K562 (cell line): ENCODE results near the gene COL6A1. TPM values are rescaled to one million over a fixed set of nuclear protein-coding genes. Genes with fewer than 3 reads are reported as not detected.
"Not testable (repeated sequence)": the region's sequence is repeated elsewhere in the genome, so short reads cannot be mapped to it uniquely, and the experiment has no call there.

Source experiments
- ATAC-seq: fragments of 200-7000 bp; cut with Tn5 transposase; 3 replicates; pipeline ENCODE4 v1.9.1; 2020; ENCODE audit warnings: moderate library complexity
- BruUV-seq: library from RNA; stranded (reverse); fragments of 400-500 nt; replicated peaks from 2 replicates; lab custom pipeline; 2021; lab: Mats Ljungman, UMichigan
- CTCF ChIA-PET: fragments of 300-600 bp; formaldehyde crosslinking; extraction: SDS; loops from one replicate; lab custom pipeline; 2021; ENCODE audit warnings: low intra/inter-chr PET ratio; lab: Yijun Ruan, JAX
- POLR2A ChIA-PET: fragments of 300-600, 350-650 bp; sonication (Branson Sonifier 250); formaldehyde crosslinking; extraction: SDS; loops from one replicate; lab custom pipeline; 2021; ENCODE audit warnings: antibody characterized with exemption, inconsistent platforms; lab: Yijun Ruan, JAX
- DNase-seq, 4 experiments: peaks; one replicate each; pipeline versions ENCODE4 v3.0.0 to v3.0.0-alpha.2; 2011 to 2018; ENCODE audit warnings: low spot score in 3 of 4, mixed read lengths in 3 of 4; ENCODE audit errors: extremely low read depth in 1 of 4
- FAIRE-seq: peaks from 2 replicates; lab custom pipeline; 2011; peaks lifted over from hg19 to GRCh38; lab: Jason Lieb, UNC
- H2AFZ ChIP-seq: 2 replicates; pipeline ENCODE4 v1.6.0; 2011; ENCODE audit warnings: low read depth, low read length, control low read depth, inconsistent platforms
- H3K27ac ChIP-seq: fragments of 200-600 bp; 3 replicates; pipeline ENCODE4 v1.8.0; 2011; ENCODE audit warnings: low read depth, mild to moderate bottlenecking, control low read depth, inconsistent platforms, low read length, moderate library complexity, mixed read lengths; ENCODE audit errors: extremely low read depth
- H3K27me3 ChIP-seq, 2 experiments: fragments of 300-600 bp in 1 of 2; 2 replicates in 1 of 2; 3 replicates in 1 of 2; pipeline versions ENCODE4 v1.6.0 to v1.8.0; 2011; ENCODE audit warnings: inconsistent platforms in 2 of 2, low read length in 2 of 2, mild to moderate bottlenecking in 1 of 2, mixed read lengths in 1 of 2, moderate library complexity in 1 of 2; ENCODE audit not compliant: control insufficient read depth in 2 of 2, insufficient read depth in 2 of 2
- H3K36me3 ChIP-seq: fragments of 300-600 bp; 3 replicates; pipeline ENCODE4 v1.8.0; 2011; ENCODE audit warnings: mild to moderate bottlenecking, low read length, inconsistent platforms; ENCODE audit not compliant: control insufficient read depth, insufficient read depth
- H3K4me1 ChIP-seq, 2 experiments: fragments of 200-600 bp in 1 of 2; replicated peaks in 1 of 2; 2 replicates in 1 of 2; 3 replicates in 1 of 2; pipeline versions ENCODE4 v1.5.1 to v1.8.0; 2011; ENCODE audit warnings: inconsistent platforms in 2 of 2, low read length in 2 of 2, mild to moderate bottlenecking in 1 of 2, mixed read lengths in 1 of 2, moderate library complexity in 1 of 2; ENCODE audit not compliant: control insufficient read depth in 2 of 2, insufficient read depth in 2 of 2
- H3K4me2 ChIP-seq: 2 replicates; pipeline ENCODE4 v1.6.1; 2011; ENCODE audit warnings: low read length, control low read depth, inconsistent platforms, mixed read lengths; ENCODE audit not compliant: insufficient read depth
- H3K4me3 ChIP-seq: fragments of 200-600 bp; sonication (generic), shearing (Covaris generic); 2 replicates; pipeline ENCODE4 v1.5.1; 2016; ENCODE audit warnings: control low read depth, inconsistent platforms
- H3K79me2 ChIP-seq: fragments of 200-600 bp; 3 replicates; pipeline ENCODE4 v1.8.0; 2011; ENCODE audit warnings: low read length, inconsistent platforms; ENCODE audit not compliant: control insufficient read depth, insufficient read depth
- H3K9ac ChIP-seq, 2 experiments: 2 replicates each; pipeline versions ENCODE4 v1.6.0 to v1.6.1; 2011; ENCODE audit warnings: low read depth in 2 of 2, low read length in 2 of 2, control low read depth in 1 of 2, inconsistent platforms in 1 of 2, mild to moderate bottlenecking in 1 of 2, mixed read lengths in 1 of 2; ENCODE audit not compliant: insufficient read depth in 1 of 2
- H3K9me1 ChIP-seq: one replicate; pipeline ENCODE4 v1.6.0; 2011; ENCODE audit warnings: inconsistent platforms, mild to moderate bottlenecking, low read length, moderate library complexity; ENCODE audit not compliant: control insufficient read depth, insufficient read depth
- H3K9me3 ChIP-seq: replicated peaks from 2 replicates; pipeline ENCODE4 v1.5.1; 2011; ENCODE audit warnings: low read depth, low read length, inconsistent platforms; ENCODE audit not compliant: control insufficient read depth, insufficient read depth
- H4K20me1 ChIP-seq: replicated peaks from 2 replicates; pipeline ENCODE4 v1.6.1; 2011; ENCODE audit warnings: low read length, inconsistent platforms, mixed read lengths; ENCODE audit not compliant: control insufficient read depth, insufficient read depth
- BACH1 ChIP-seq: fragments of 200-800 bp; sonication (Bioruptor generic); IDR thresholded peaks from 2 replicates; pipeline ENCODE4 v1.6.1; 2016; ENCODE audit warnings: missing genetic modification characterization, missing compliant biosample characterization
- HDGF ChIP-seq: fragments of 450-650 bp; IDR thresholded peaks from 2 replicates; pipeline ENCODE4 v1.6.1; 2016
- KDM4B ChIP-seq, 2 experiments: fragments of 450-650 bp in 1 of 2; sonication (generic) in 1 of 2; IDR thresholded peaks; 2 replicates each; pipeline ENCODE4 v1.6.1; 2016 to 2017; ENCODE audit warnings: borderline replicate concordance in 2 of 2, antibody characterized with exemption in 1 of 2, low read depth in 1 of 2, mild to moderate bottlenecking in 1 of 2
- WGBS: fragments of 100-300 bp; shearing (Covaris generic); methylation state at CpG from one replicate; pipeline ENCODE4 v1.1.6; 2016; ENCODE audit warnings: low coverage, mixed read lengths; ENCODE audit not compliant: insufficient coverage; ENCODE audit errors: missing lambda C conversion rate; 5-methylcytosine and 5-hydroxymethylcytosine counted together
- in situ Hi-C: fragments of 300-500 bp; cut with MboI; formaldehyde crosslinking; loops from 4 replicates; pipeline ENCODE4 v1.15.0; 2018; ENCODE audit warnings: inconsistent platforms, mixed read lengths
- intact Hi-C: fragments of 100-400 bp; cut with micrococcal nuclease; formaldehyde crosslinking; loops from 2 replicates; pipeline ENCODE4 v1.14.2; 2022
- polyA plus RNA-seq, 8 experiments: library from polyadenylated mRNA; depleted of rRNA in 4 of 8; stranded (reverse) in 5 of 8; unstranded in 3 of 8; fragments of >200 nt; fragmentation: Nextera tagmentation in 2 of 8; fragmentation: Illumina TruSeq in 1 of 8; extraction: Ambion mirVana in 2 of 8; extraction: Trizol in 1 of 8; gene quantifications; 2 replicates each; pipeline versions ENCODE4 v1.2.1 to v1.2.3, GENCODE V29; 2011 to 2014; ENCODE audit warnings: inconsistent platforms in 1 of 8, missing spikeins in 1 of 8
- total RNA-seq, 7 experiments: library from RNA; depleted of rRNA in 6 of 7; stranded (reverse); fragments of >200 nt in 6 of 7; fragmentation: Illumina TruSeq in 2 of 7; extraction: Trizol in 2 of 7; gene quantifications; 2 replicates each; pipeline versions ENCODE4 v1.2.1 to v1.2.3, GENCODE V29; 2011 to 2021; ENCODE audit warnings: low replicate concordance in 1 of 7
- TF ChIP-seq, protein P1 (sequence below): fragments of 150-350 bp; IDR thresholded peaks from 2 replicates; pipeline ENCODE4 v1.6.1; 2014; ENCODE audit warnings: low read depth, mild to moderate bottlenecking, low read length, borderline replicate concordance
- TF ChIP-seq, protein P2 (sequence below): sonication (generic); formaldehyde crosslinking; IDR thresholded peaks from 2 replicates; pipeline ENCODE4 v1.8.1; 2023; ENCODE audit warnings: mild to moderate bottlenecking, missing genetic modification reagents

COL6A1 gene
- total and polyA plus RNA-seq, 9 of the 15 experiments (the other 6 are each of a cell fraction or from before 2014, with no cell fraction given), result 0.07 to 1.3 (median 0.14) TPM; not detected in 3

DNA sequence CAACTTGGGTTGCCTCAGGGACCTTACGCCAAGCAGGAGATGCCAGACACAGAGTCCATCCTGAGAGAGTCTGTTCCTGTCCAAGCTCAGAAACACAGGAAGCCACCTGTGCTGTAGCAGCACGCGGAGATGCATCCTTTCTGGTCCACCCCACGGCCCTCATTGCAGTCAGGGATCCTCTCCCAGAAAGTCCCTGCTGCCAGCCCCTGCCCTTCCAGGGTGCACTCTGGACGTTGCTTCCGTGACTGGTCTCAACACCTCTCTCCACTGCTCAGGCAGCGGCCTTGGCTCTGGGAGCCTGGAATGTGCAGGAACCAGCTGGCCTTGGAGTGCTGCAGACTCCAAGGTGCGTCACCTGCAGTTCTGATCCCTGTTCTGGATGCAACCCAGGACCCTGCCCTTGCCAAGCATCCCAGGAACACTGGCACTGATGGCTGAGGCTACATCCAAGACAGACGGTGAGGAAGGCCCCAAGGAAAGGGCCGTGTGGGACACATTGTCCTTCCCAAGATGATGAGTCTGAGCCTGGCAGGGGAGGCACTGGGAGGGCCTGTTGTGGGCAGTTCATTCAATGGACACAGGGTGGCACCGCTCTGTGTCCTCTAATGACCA lies 21.7 kb upstream of the COL6A1 start:
- in situ Hi-C loops, result no loop called here
- DNase-seq, result no peak

DNA sequence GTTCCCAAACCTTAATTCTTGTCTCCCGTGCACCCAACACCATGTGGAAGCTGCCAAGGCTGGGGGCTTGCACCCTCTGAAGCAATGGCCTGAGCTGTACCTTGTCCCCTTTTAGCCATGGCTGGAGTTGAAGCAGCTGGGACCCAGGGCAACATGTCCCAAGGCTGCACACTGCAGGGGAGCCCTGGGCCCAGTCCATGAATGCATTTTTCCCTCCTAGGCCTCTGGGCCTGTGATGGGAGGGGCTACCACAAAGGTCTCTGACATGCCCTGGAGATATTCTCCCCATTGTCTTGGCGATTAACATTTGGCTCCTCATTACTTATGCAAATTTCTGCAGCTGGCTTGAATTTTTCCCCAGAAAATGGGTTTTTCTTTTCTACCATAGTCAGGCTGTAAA lies 20.2 kb upstream of the COL6A1 start:
- H3K4me1 ChIP-seq, H3K9me1 ChIP-seq, intact Hi-C loops, H4K20me1 ChIP-seq, H2AFZ ChIP-seq, BruUV-seq, H3K79me2 ChIP-seq, ATAC-seq, H3K9me3 ChIP-seq, FAIRE-seq, H3K27ac ChIP-seq, H3K36me3 ChIP-seq, H3K4me2 ChIP-seq, DNase-seq, in situ Hi-C loops, H3K9ac ChIP-seq, CTCF ChIA-PET, H3K4me3 ChIP-seq: not testable (repeated sequence)
- POLR2A ChIA-PET, result interaction anchor here (0.6 kb wide), 1 partner anchor 715 kb away, joined by 3 read pairs; no protein-coding TSS in a partner anchor
- H3K27me3 ChIP-seq, result peaks cover 0 to 11% of the 10 kb centered on the region in 2 experiments; a peak in 2 of 5 replicates
- whole genome bisulfite sequencing, result 0% methylated on average over 2 of the region's 2 CpGs

More for the DNA sequence above, 21.7 kb upstream of the COL6A1 start:
- Histone ChIP-seq H3K9me1 (no peaks in the 10 kb centered on the region), H4K20me1 (no peaks in the 10 kb centered on the region), H3K4me2 (no peak overlapping the region), H2AFZ (no peak overlapping the region), H3K79me2 (no peaks in the 10 kb centered on the region), H3K9ac (no peak overlapping the region), H3K36me3 (no peaks in the 10 kb centered on the region), H3K4me3 (no peak overlapping the region), H3K4me1 (no peaks in the 10 kb centered on the region), H3K27me3 (peaks cover 2 to 11% of the 10 kb centered on the region in 2 experiments; a peak in 3 of 5 replicates), H3K27ac (no peak overlapping the region), H3K9me3 (no peaks in the 10 kb centered on the region; the same call in 1 of the 2 replicates)
- FAIRE-seq (no peak), ATAC-seq (no peak)
- POLR2A ChIA-PET, result interaction anchor here (0.6 kb wide), 1 partner anchor 8 kb away, joined by 3 read pairs; no protein-coding TSS in a partner anchor
- no TSS peak for BruUV-seq
- 1% methylated on average over 11 of the region's 11 CpGs for WGBS
- CTCF ChIA-PET, result no interaction called here
- TF ChIP-seq KDM4B (IDR thresholded peaks at IDR 0.05; ENCODE audit: borderline replicate concordance in 2 of 2, low read depth in 1 of 2), result no peak
- no peak for TF ChIP-seq BACH1
- TF ChIP-seq, protein P1, sequence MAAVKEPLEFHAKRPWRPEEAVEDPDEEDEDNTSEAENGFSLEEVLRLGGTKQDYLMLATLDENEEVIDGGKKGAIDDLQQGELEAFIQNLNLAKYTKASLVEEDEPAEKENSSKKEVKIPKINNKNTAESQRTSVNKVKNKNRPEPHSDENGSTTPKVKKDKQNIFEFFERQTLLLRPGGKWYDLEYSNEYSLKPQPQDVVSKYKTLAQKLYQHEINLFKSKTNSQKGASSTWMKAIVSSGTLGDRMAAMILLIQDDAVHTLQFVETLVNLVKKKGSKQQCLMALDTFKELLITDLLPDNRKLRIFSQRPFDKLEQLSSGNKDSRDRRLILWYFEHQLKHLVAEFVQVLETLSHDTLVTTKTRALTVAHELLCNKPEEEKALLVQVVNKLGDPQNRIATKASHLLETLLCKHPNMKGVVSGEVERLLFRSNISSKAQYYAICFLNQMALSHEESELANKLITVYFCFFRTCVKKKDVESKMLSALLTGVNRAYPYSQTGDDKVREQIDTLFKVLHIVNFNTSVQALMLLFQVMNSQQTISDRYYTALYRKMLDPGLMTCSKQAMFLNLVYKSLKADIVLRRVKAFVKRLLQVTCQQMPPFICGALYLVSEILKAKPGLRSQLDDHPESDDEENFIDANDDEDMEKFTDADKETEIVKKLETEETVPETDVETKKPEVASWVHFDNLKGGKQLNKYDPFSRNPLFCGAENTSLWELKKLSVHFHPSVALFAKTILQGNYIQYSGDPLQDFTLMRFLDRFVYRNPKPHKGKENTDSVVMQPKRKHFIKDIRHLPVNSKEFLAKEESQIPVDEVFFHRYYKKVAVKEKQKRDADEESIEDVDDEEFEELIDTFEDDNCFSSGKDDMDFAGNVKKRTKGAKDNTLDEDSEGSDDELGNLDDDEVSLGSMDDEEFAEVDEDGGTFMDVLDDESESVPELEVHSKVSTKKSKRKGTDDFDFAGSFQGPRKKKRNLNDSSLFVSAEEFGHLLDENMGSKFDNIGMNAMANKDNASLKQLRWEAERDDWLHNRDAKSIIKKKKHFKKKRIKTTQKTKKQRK, result no peak
- TF ChIP-seq HDGF, result no peak
- TF ChIP-seq, protein P2, sequence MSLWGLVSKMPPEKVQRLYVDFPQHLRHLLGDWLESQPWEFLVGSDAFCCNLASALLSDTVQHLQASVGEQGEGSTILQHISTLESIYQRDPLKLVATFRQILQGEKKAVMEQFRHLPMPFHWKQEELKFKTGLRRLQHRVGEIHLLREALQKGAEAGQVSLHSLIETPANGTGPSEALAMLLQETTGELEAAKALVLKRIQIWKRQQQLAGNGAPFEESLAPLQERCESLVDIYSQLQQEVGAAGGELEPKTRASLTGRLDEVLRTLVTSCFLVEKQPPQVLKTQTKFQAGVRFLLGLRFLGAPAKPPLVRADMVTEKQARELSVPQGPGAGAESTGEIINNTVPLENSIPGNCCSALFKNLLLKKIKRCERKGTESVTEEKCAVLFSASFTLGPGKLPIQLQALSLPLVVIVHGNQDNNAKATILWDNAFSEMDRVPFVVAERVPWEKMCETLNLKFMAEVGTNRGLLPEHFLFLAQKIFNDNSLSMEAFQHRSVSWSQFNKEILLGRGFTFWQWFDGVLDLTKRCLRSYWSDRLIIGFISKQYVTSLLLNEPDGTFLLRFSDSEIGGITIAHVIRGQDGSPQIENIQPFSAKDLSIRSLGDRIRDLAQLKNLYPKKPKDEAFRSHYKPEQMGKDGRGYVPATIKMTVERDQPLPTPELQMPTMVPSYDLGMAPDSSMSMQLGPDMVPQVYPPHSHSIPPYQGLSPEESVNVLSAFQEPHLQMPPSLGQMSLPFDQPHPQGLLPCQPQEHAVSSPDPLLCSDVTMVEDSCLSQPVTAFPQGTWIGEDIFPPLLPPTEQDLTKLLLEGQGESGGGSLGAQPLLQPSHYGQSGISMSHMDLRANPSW (CRISPR knock-in tag), result no peak
- TF ChIP-seq, all 486 proteins: peak for 0
- intact Hi-C loops, result no loop called here
